HUES64 (cell line): ENCODE measurements around the gene HECW1.

ENCODE experiments used
- H3K27ac ChIP-seq: 2 replicates; pipeline ENCODE4 v1.7.0; 2013; ENCODE audit warnings: low read depth, low read length, inconsistent platforms
- H3K27me3 ChIP-seq: 2 replicates; pipeline ENCODE4 v1.6.1; 2013; ENCODE audit warnings: mild to moderate bottlenecking, low read length; ENCODE audit not compliant: insufficient read depth
- H3K36me3 ChIP-seq: 2 replicates; pipeline ENCODE4 v1.6.1; 2013; ENCODE audit warnings: mild to moderate bottlenecking, low read length; ENCODE audit not compliant: insufficient read depth
- H3K4me1 ChIP-seq: 2 replicates; pipeline ENCODE4 v1.6.1; 2013; ENCODE audit warnings: mild to moderate bottlenecking, low read length, moderate library complexity; ENCODE audit not compliant: insufficient read depth
- H3K4me3 ChIP-seq: 2 replicates; pipeline ENCODE4 v1.5.1; 2013; ENCODE audit warnings: mild to moderate bottlenecking, low read length, moderate library complexity
- H3K9ac ChIP-seq: 2 replicates; pipeline ENCODE4 v1.6.1; 2013; ENCODE audit warnings: mild to moderate bottlenecking, low read depth, low read length
- H3K9me3 ChIP-seq: 2 replicates; pipeline ENCODE4 v1.6.1; 2013; ENCODE audit warnings: low read depth, low read length; ENCODE audit not compliant: insufficient read depth
- WGBS: fragments of 150-250, 120-280 bp; methylation state at CpG from one replicate; pipeline ENCODE4 v1.1.7; 2013; ENCODE audit warnings: missing lambda C conversion rate; 5-methylcytosine and 5-hydroxymethylcytosine counted together

HECW1 gene

GRCh38 chr7:43234073-43234472 is 121.6 kb downstream of the HECW1 start:
- H3K4me1 ChIP-seq, result peaks cover 19% of the 10 kb centered on the region
- H3K27ac ChIP-seq, result no peak overlapping the region
- no peak overlapping the region for H3K9ac ChIP-seq
- no peaks in the 10 kb centered on the region for H3K36me3 ChIP-seq
- 80% methylated on average over 5 of the region's 5 CpGs for WGBS
- H3K9me3 ChIP-seq, result no peaks in the 10 kb centered on the region
- no peaks in the 10 kb centered on the region for H3K27me3 ChIP-seq
- no peak overlapping the region for H3K4me3 ChIP-seq

GRCh38 chr7:43234968-43235367 is 122.5 kb downstream of the HECW1 start:
- Histone ChIP-seq H3K36me3 (no peaks in the 10 kb centered on the region), H3K9me3 (no peaks in the 10 kb centered on the region), H3K9ac (no peak overlapping the region), H3K27ac (no peak overlapping the region), H3K4me1 (peaks cover 19% of the 10 kb centered on the region), H3K4me3 (no peak overlapping the region), H3K27me3 (no peaks in the 10 kb centered on the region)
- 89% methylated on average over 4 of the region's 4 CpGs for WGBS

- H3K9me3 ChIP-seq, result no peaks in the 10 kb centered on the region
- no peak overlapping the region for H3K9ac ChIP-seq
- H3K27me3 ChIP-seq, result no peaks in the 10 kb centered on the region
- 94% methylated on average over 6 of the region's 6 CpGs for WGBS
- no peaks in the 10 kb centered on the region for H3K36me3 ChIP-seq
- no peak overlapping the region for H3K4me3 ChIP-seq
- H3K27ac ChIP-seq, result no peak overlapping the region
- H3K4me1 ChIP-seq, result peaks cover 19% of the 10 kb centered on the region
Measured at GRCh38 chr7:43240565-43240964, 128.1 kb downstream of the HECW1 start.

GRCh38 chr7:43242628-43243255 is 130.3 kb downstream of the HECW1 start:
- Histone ChIP-seq H3K4me3 (no peak overlapping the region), H3K27me3 (no peaks in the 10 kb centered on the region), H3K4me1 (peaks cover 7% of the 10 kb centered on the region; the same call in 1 of the 2 replicates), H3K9me3 (no peaks in the 10 kb centered on the region), H3K27ac (no peak overlapping the region), H3K36me3 (no peaks in the 10 kb centered on the region), H3K9ac (no peak overlapping the region)
- WGBS, result 96% methylated on average over 13 of the region's 13 CpGs

GRCh38 chr7:43244232-43244631 is 131.8 kb downstream of the HECW1 start:
- WGBS, result 89% methylated on average over 3 of the region's 3 CpGs
- no peak overlapping the region for H3K27ac ChIP-seq
- H3K36me3 ChIP-seq, result no peaks in the 10 kb centered on the region
- H3K4me1 ChIP-seq, result peaks cover 4% of the 10 kb centered on the region; the same call in 1 of the 2 replicates
- no peaks in the 10 kb centered on the region for H3K9me3 ChIP-seq
- H3K9ac ChIP-seq, result no peak overlapping the region
- no peaks in the 10 kb centered on the region for H3K27me3 ChIP-seq
- no peak overlapping the region for H3K4me3 ChIP-seq

- no peaks in the 10 kb centered on the region for H3K36me3 ChIP-seq
- 89% methylated on average over 6 of the region's 6 CpGs for WGBS
- H3K27ac ChIP-seq, result no peak overlapping the region
- no peaks in the 10 kb centered on the region for H3K9me3 ChIP-seq
- no peaks in the 10 kb centered on the region for H3K27me3 ChIP-seq
- H3K9ac ChIP-seq, result no peak overlapping the region
- H3K4me3 ChIP-seq, result no peak overlapping the region
- H3K4me1 ChIP-seq, result peaks cover 4% of the 10 kb centered on the region; the same call in 1 of the 2 replicates
Measured at GRCh38 chr7:43244784-43245183, 132.3 kb downstream of the HECW1 start.

- H3K4me1 ChIP-seq, result peaks cover 4% of the 10 kb centered on the region; the same call in 1 of the 2 replicates
- no peak overlapping the region for H3K9ac ChIP-seq
- no peak overlapping the region for H3K4me3 ChIP-seq
- no peaks in the 10 kb centered on the region for H3K36me3 ChIP-seq
- no peaks in the 10 kb centered on the region for H3K27me3 ChIP-seq
- H3K9me3 ChIP-seq, result no peaks in the 10 kb centered on the region
- H3K27ac ChIP-seq, result no peak overlapping the region
Measured at GRCh38 chr7:43247757-43248156, 135.3 kb downstream of the HECW1 start.

- Histone ChIP-seq H3K4me1 (peaks cover 4% of the 10 kb centered on the region; the same call in 1 of the 2 replicates), H3K4me3 (no peak overlapping the region), H3K27me3 (no peaks in the 10 kb centered on the region), H3K27ac (no peak overlapping the region), H3K9ac (no peak overlapping the region), H3K9me3 (no peaks in the 10 kb centered on the region), H3K36me3 (no peaks in the 10 kb centered on the region)
- WGBS, result 87% methylated on average over 4 of the region's 4 CpGs
Measured at GRCh38 chr7:43248553-43248952, 136.1 kb downstream of the HECW1 start.

GRCh38 chr7:43248961-43249822 is 136.7 kb downstream of the HECW1 start:
- no peaks in the 10 kb centered on the region for H3K9me3 ChIP-seq
- H3K4me1 ChIP-seq, result peaks cover 4% of the 10 kb centered on the region; the same call in 1 of the 2 replicates
- 90% methylated on average over 29 of the region's 29 CpGs for WGBS
- H3K4me3 ChIP-seq, result no peak overlapping the region
- no peak overlapping the region for H3K9ac ChIP-seq
- H3K27ac ChIP-seq, result no peak overlapping the region
- H3K27me3 ChIP-seq, result no peaks in the 10 kb centered on the region
- H3K36me3 ChIP-seq, result no peaks in the 10 kb centered on the region

- WGBS, result 94% methylated on average over 7 of the region's 9 CpGs
- H3K27me3 ChIP-seq, result no peaks in the 10 kb centered on the region
- no peak overlapping the region for H3K4me3 ChIP-seq
- H3K4me1 ChIP-seq, result peaks cover 4% of the 10 kb centered on the region; the same call in 1 of the 2 replicates
- H3K36me3 ChIP-seq, result no peaks in the 10 kb centered on the region
- no peaks in the 10 kb centered on the region for H3K9me3 ChIP-seq
- no peak overlapping the region for H3K9ac ChIP-seq
- H3K27ac ChIP-seq, result no peak overlapping the region
Measured at GRCh38 chr7:43249823-43250145, 137.3 kb downstream of the HECW1 start.

- Histone ChIP-seq H3K27me3 (no peaks in the 10 kb centered on the region), H3K4me3 (no peak overlapping the region), H3K9me3 (no peaks in the 10 kb centered on the region), H3K27ac (no peak overlapping the region), H3K9ac (no peak overlapping the region), H3K36me3 (no peaks in the 10 kb centered on the region), H3K4me1 (no peaks in the 10 kb centered on the region)
- 42% methylated on average over 8 of the region's 8 CpGs for WGBS
Measured at GRCh38 chr7:43260980-43261878, 148.8 kb downstream of the HECW1 start.
